ENCODE data around the gene CAPS. TPM values are rescaled to one million over a fixed set of nuclear protein-coding genes. Genes with fewer than 3 reads are reported as not detected.
"Not testable (repeated sequence)": the region's sequence is repeated elsewhere in the genome, so short reads cannot be mapped to it uniquely, and the experiment has no call there.

The CAPS gene
- total RNA-seq, 2 experiments from 2014 or later: 2.2 to 2.7 TPM

DNA sequence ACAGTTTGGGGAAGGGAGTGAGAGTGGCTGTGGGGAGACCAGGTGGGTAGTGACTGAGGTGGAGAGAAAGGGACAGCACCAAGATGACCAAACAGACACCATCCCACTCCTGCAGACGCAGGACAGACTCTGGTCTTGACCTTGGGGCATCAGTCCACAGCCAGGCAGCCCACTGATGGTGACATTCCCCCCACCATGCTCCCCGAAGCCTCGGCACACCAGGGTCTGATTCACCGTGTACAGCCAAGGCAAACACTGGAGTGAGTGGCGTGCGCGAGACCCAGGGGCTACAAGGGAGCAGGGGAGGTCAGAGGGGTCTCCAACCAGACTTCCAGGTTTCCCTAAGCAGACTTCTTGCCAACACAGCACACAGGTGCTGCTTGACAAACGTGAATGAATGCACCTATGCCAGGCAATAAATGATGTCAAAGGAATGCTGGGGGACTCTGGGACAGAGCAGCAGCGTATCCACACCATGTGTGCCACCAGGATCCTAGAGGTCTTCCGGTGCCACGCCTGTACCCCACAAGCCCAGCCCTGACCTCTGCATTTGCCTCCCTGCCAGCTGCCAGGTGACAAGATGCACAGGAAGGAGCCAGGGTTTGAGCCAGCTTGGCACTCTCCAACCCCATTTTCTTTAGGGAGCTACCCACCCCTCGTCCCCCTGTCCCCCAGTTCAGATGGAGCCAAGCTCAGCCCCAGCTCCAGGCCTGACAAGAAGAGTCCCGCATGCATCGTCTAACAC is 45.4 kb downstream of the CAPS start:
- DNase-seq (no peak), ATAC-seq (no peak)
- peak overlapping the region; percentile 40 for H3K27ac Mint-ChIP-seq
- no peak overlapping the region for H3K4me3 Mint-ChIP-seq
- H3K4me1 Mint-ChIP-seq: peaks cover 92% of the 10 kb centered on the region
- intact Hi-C loops (cut with DNase I, micrococcal nuclease): loop anchor here in 1 of 2 experiments (5.0 kb wide), 1 partner anchor 157 kb away; no protein-coding TSS in a partner anchor
- ChIA-PET POLR2A (no interaction called here), CTCF (interaction anchor here (0.6 to 1.9 kb wide), 3 partner anchors 9 to 213 kb away, joined by 3 to 8 read pairs (median 3); no protein-coding TSS in a partner anchor)
- H3K27me3 Mint-ChIP-seq: no peaks in the 10 kb centered on the region
- H3K36me3 Mint-ChIP-seq (ENCODE audit: low read depth): peaks cover 7% of the 10 kb centered on the region
- no peaks in the 10 kb centered on the region for H3K9me3 Mint-ChIP-seq (ENCODE audit: low read depth)

DNA sequence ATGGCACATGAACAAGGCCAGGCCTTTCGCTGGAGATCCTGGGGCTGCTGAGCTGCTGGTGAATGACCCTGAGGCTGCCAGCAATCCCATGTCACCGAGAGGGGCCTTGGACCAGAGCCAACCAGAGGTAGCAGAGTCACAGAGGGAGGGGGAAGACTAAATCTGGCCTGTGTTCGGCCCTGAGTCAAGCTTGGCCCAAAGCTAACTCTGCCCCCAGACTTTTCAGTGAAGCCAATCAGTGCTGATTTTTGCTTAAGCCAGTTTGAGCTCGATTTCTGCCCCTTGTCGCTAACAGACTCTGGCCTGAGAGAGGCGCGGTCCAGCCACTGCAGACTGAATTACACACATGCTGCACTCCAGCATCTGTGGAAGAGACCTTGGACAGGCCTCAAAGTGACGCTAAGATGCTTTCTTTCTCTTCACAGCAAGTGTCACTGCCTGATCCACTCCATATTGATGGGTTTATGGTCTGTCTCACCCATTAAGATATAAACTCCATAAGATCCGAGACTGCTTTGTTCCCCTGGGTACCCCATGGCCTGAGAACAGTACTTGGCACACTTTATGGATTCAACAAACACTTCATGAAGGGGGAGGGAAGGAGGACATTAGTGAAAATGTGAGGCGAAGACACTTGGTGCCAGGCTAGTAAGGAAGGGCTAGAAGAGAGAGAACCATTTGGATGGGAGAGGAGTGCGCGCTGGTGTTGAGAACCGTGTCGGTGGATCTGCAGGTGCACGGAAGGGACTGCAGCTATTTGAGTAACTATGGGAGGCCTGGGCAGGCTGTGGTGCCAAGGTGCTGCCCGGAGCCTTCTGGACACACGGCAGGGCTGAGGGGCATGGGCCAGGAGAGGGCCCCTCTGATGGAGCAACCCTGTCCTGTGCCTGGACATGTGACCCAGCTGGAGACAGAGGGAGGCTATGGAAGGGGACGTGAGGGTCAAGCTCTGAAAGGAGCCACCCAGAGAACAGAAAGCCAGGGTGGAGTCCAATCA is 46.2 kb downstream of the CAPS start:
- Mint-ChIP-seq H3K9me3 (ENCODE audit: low read depth) (no peaks in the 10 kb centered on the region), H3K4me3 (no peak overlapping the region), H3K27ac (peak overlapping the region; percentile 83), H3K27me3 (no peaks in the 10 kb centered on the region), H3K36me3 (ENCODE audit: low read depth) (peaks cover 8% of the 10 kb centered on the region), H3K4me1 (peaks cover 93% of the 10 kb centered on the region)
- intact Hi-C loops (cut with DNase I, micrococcal nuclease): loop anchor here in 1 of 2 experiments (5.0 kb wide), 1 partner anchor 158 kb away; no protein-coding TSS in a partner anchor
- DNase-seq (no peak), ATAC-seq (no peak)
- ChIA-PET CTCF (interaction anchor here (0.6 to 1.9 kb wide), 3 partner anchors 8 to 213 kb away, joined by 3 to 8 read pairs (median 3); no protein-coding TSS in a partner anchor), POLR2A (no interaction called here)

DNA sequence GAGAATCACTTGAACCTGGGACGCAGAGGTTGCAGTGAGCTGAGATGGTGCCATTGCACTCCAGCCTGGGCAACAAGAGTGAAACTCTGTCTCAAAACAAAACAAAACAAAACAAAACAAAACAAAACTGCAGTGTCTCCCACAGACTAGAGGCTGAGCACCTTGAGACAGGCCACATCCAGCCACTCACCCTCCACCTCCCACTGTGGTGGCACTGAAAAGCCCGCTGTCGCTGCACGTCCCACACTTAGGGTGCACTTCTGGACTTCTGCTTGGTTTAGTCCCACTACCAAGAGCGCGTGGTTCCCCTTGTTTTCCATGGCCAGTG is 47.6 kb downstream of the CAPS start:
- Mint-ChIP-seq H3K27ac (peak overlapping the region; percentile 83), H3K4me3 (peak overlapping the region; percentile 44), H3K4me1 (peaks cover 93% of the 10 kb centered on the region)
- H3K9me3 Mint-ChIP-seq (ENCODE audit: low read depth); H3K36me3 Mint-ChIP-seq (ENCODE audit: low read depth); H3K27me3 Mint-ChIP-seq: not testable (repeated sequence)
- POLR2A ChIA-PET: interaction anchor here (0.6 to 1.6 kb wide), 3 partner anchors 13 to 74 kb away, joined by 3 to 5 read pairs (median 4); no protein-coding TSS in a partner anchor
- peak; percentile 19 for ATAC-seq
- DNase-seq: peak; percentile 30
- intact Hi-C loops (cut with DNase I, micrococcal nuclease): loop anchor here in 1 of 2 experiments (5.0 kb wide), 1 partner anchor 159 kb away; no protein-coding TSS in a partner anchor
- CTCF ChIA-PET: interaction anchor here (0.6 to 1.6 kb wide), 4 partner anchors 9 to 157 kb away, joined by 3 to 6 read pairs (median 4); partner anchors contain the start of gene NRTN

DNA sequence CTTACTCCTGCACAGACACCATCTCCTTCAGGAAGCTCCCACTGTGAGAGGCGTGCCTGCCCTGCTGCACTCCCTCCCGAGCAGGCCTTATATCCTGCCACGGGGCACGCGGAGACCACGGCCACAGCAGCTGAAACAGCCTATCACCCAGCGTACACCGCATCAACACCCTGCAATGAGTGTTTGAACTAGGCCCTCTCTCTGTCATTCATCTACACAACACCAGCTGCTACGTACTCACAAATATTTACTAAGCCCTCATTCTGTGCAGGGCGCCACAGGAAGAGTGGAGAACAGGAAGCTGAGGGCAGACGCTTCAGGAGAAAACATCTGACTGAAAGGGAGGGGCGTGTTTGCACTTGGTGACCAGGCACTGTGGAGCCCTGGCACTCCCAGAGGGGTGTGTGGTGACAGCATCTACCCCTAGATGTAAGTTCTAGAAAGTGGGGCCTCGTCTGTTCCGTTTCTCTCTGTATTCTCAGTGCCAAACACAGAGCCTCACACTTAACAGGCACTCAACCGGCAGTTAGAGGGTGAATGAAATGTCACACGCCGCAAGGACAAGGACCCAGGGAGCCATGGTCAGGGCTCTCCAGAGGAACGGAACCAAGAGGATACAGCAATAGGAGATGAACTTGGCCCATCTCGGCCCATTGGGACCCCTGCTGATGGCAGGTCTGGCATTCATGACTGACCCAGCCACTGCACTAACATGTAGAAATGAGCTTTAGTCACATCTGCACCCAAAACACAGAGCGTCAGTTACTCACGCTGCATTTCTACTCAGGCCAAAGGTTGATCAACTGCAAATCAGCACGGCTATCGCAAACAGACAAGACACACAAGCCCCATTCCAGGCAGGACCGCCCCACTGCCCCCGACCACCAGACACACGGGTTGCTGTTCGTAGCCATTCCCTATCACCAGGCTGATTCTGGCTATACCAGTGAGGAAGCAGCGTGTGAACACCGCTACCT is 48.2 kb downstream of the CAPS start:
- H3K4me3 Mint-ChIP-seq: peak overlapping the region; percentile 44
- intact Hi-C loops (cut with DNase I, micrococcal nuclease): loop anchor here (1.0 to 5.0 kb wide), 2 partner anchors 9 to 160 kb away; no protein-coding TSS in a partner anchor
- H3K27ac Mint-ChIP-seq: peak overlapping the region; percentile 83
- no peaks in the 10 kb centered on the region for H3K9me3 Mint-ChIP-seq (ENCODE audit: low read depth)
- ChIA-PET CTCF (interaction anchor here (0.6 to 1.6 kb wide), 6 partner anchors 8 to 1132 kb away, joined by 3 to 8 read pairs (median 4); partner anchors contain the start of gene NRTN), POLR2A (interaction anchor here (0.6 to 1.6 kb wide), 3 partner anchors 12 to 75 kb away, joined by 3 to 5 read pairs (median 4); no protein-coding TSS in a partner anchor)
- peaks cover 91% of the 10 kb centered on the region for H3K4me1 Mint-ChIP-seq
- ATAC-seq (peak; percentile 96), DNase-seq (peak; percentile 80)
- peaks cover 8% of the 10 kb centered on the region for H3K36me3 Mint-ChIP-seq (ENCODE audit: low read depth)
- H3K27me3 Mint-ChIP-seq: no peaks in the 10 kb centered on the region

DNA sequence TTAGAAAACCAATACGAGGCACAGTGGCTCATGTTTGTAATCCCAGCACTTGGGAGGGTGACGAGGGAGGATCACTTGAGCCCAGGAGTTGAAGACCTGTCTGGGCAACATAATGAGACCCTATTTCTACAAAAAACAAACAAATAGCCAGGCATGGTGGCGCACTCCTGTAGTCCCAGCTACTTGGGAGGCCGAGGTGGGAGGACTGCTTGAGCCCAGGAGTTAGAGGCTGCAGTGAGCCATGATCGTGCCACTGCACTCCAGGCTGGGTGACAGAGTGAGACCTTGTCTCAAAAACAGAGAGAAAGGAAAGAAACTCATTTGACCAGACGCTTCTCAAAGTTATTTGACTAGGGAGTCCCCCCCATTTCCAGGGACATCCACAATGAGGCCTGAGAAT is 49.2 kb downstream of the CAPS start:
- CTCF ChIA-PET; H3K4me3 Mint-ChIP-seq; ATAC-seq; H3K27me3 Mint-ChIP-seq; H3K9me3 Mint-ChIP-seq (ENCODE audit: low read depth); POLR2A ChIA-PET; H3K36me3 Mint-ChIP-seq (ENCODE audit: low read depth); DNase-seq: not testable (repeated sequence)
- intact Hi-C loops (cut with DNase I, micrococcal nuclease): loop anchor here in 1 of 2 experiments (5.0 kb wide), 1 partner anchor 161 kb away; no protein-coding TSS in a partner anchor
- Mint-ChIP-seq H3K27ac (peak overlapping the region; percentile 83), H3K4me1 (peaks cover 92% of the 10 kb centered on the region)

DNA sequence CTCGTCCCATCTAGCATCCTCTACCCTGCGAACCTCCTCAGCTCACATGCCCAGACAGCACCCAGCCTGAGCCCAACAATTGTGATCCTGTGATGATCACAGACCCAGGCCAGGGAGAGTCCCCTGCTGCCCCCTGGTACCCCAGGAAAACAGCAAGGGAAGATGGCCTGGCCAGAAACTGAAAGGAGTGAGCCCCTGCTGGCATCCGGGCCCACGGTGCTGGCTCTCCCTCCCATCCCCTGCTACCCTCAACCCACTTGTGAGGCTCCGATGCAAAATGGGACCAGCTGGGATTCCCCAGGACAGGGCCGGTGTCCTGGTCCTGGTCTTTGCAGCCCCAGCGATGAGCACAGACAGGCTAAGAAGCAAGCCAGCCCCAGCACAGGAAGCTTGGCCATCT is 49.8 kb downstream of the CAPS start:
- no peak overlapping the region for H3K4me3 Mint-ChIP-seq

DNA sequence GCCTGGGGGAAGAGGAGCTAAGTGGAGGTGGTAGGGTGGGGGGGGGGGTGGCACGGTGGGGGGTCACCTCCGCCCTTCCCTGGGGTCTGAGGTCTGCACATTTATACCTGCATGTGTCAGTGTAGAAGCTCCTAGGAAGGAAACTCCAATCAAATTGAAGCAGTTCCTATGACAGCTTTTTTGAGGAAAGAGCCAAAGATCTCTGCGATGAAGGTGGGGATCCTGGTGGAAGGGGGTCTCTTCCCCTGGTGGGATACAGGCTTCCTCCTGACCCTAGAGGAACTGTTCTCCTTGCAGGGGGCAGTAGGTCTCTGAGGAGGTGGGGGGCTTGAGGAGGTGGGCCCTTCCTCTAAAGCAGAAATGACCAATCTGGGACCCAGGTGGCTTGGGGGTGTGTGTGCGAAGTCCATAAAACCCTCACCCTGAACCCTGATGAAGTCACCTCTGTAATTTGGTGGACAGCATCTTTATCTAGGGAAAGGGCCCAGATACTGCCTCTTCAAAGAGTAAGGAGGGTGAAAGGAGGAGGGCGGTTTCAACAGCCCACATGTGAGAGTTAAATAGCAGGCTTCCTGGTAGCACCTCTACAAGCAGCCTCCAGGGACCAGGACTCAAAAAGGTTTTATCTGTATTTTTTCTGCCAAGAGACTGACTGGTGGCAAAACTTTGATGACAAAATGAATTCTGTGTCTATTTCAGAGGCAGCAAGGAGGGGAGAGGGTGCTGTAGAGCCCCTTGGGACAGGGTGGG is 50.9 kb downstream of the CAPS start:
- intact Hi-C loops (cut with DNase I, micrococcal nuclease): loop anchor here (5.0 kb wide), 2 partner anchors 57 to 163 kb away; no protein-coding TSS in a partner anchor
- Mint-ChIP-seq H3K4me1 (peaks cover 93% of the 10 kb centered on the region), H3K27me3 (no peaks in the 10 kb centered on the region), H3K36me3 (ENCODE audit: low read depth) (peaks cover 11% of the 10 kb centered on the region), H3K27ac (peak overlapping the region; percentile 59), H3K4me3 (no peak overlapping the region), H3K9me3 (ENCODE audit: low read depth) (no peaks in the 10 kb centered on the region)
- CTCF ChIA-PET: interaction anchor here (0.6 kb wide), 1 partner anchor 96 kb away, joined by 3 read pairs; no protein-coding TSS in a partner anchor
- ATAC-seq (no peak), DNase-seq (no peak)
- POLR2A ChIA-PET: no interaction called here

More for the DNA sequence above, 49.8 kb downstream of the CAPS start:
- no peak for DNase-seq
- H3K36me3 Mint-ChIP-seq (ENCODE audit: low read depth): peaks cover 11% of the 10 kb centered on the region
- H3K9me3 Mint-ChIP-seq (ENCODE audit: low read depth): no peaks in the 10 kb centered on the region
- H3K4me1 Mint-ChIP-seq: peaks cover 95% of the 10 kb centered on the region
- ATAC-seq: no peak
- POLR2A ChIA-PET: no interaction called here
- no peaks in the 10 kb centered on the region for H3K27me3 Mint-ChIP-seq
- CTCF ChIA-PET: no interaction called here
- intact Hi-C loops (cut with DNase I, micrococcal nuclease): loop anchor here in 1 of 2 experiments (5.0 kb wide), 1 partner anchor 162 kb away; no protein-coding TSS in a partner anchor
- peak overlapping the region; percentile 83 for H3K27ac Mint-ChIP-seq

Other genes starting within 250 kb of the CAPS start
- 10 to 100 TPM; 50.9 to 52.1 TPM for gene MICOS13, start 233.7 kb upstream of the CAPS start, total RNA-seq
- 1 to 10 TPM; 2.0 to 3.2 TPM for gene HSD11B1L, start 233.2 kb upstream of the CAPS start, total RNA-seq
- 1,000 to 10,000 TPM; 1,452 to 1,530 TPM for gene RPL36, start 224.0 kb upstream of the CAPS start, total RNA-seq
- gene LONP1, start 194.1 kb upstream of the CAPS start, total RNA-seq: 100 to 1,000 TPM; 287 to 315 TPM
- not detected for gene CATSPERD, start 193.6 kb upstream of the CAPS start, total RNA-seq
- 1 to 10 TPM; 5.3 to 5.4 TPM for gene PRR22, start 129.5 kb upstream of the CAPS start, total RNA-seq
- 10 to 100 TPM; 59.4 to 63.9 TPM for gene DUS3L, start 123.1 kb upstream of the CAPS start, total RNA-seq
- gene NRTN, start 109.2 kb upstream of the CAPS start, total RNA-seq: under 1 TPM; 0.21 to 0.32 TPM
- not detected for gene FUT6, start 74.6 kb upstream of the CAPS start, total RNA-seq
- not detected for gene FUT3, start 62.8 kb upstream of the CAPS start, total RNA-seq
- gene FUT5, start 43.7 kb upstream of the CAPS start, total RNA-seq: under 1 TPM in 1 of 2 experiments, not detected in 1; 0.09 TPM
- gene NDUFA11, start 10.5 kb upstream of the CAPS start, total RNA-seq: 100 to 1,000 TPM; 175 to 213 TPM
- gene VMAC, start 9.4 kb upstream of the CAPS start, total RNA-seq: 1 to 10 TPM; 2.3 to 2.8 TPM
- gene RANBP3, start 63.9 kb downstream of the CAPS start, total RNA-seq: 100 to 1,000 TPM in 1 of 2 experiments, 10 to 100 TPM in 1; 85.5 to 103 TPM
- 1 to 10 TPM; 8.6 to 8.9 TPM for gene RFX2, start 196.2 kb downstream of the CAPS start, total RNA-seq
- gene ACSBG2, start 221.4 kb downstream of the CAPS start, total RNA-seq: not detected

All from activated CD4-positive, alpha-beta T cell treated with anti-CD3 and anti-CD28 coated beads for 36 hours (primary cell).